NB4 (cell line): Measurements from ENCODE around the gene UBE2L5.

Experiments used
- DNase-seq: peaks from one replicate; pipeline ENCODE4 v3.0.0; 2010; ENCODE audit warnings: low read depth
- H3K4me3 ChIP-seq: one replicate; pipeline ENCODE4 v1.5.1; 2011; ENCODE audit warnings: mild to moderate bottlenecking, low read depth, low read length, moderate library complexity
- CTCF ChIP-seq: IDR thresholded peaks from one replicate; pipeline ENCODE4 v1.5.1; 2012; ENCODE audit warnings: low read depth, low read length
- MAX ChIP-seq: IDR thresholded peaks from 2 replicates; pipeline ENCODE4 v1.6.1; 2011; ENCODE audit warnings: low read depth, low read length
- MYC ChIP-seq: IDR thresholded peaks from 2 replicates; pipeline ENCODE4 v1.6.1; 2011; ENCODE audit warnings: low read depth, low read length
- POLR2A ChIP-seq: IDR thresholded peaks from 2 replicates; pipeline ENCODE4 v1.6.1; 2011; ENCODE audit warnings: mild to moderate bottlenecking; ENCODE audit not compliant: insufficient read length; ENCODE audit errors: extremely low read depth

The UBE2L5 gene

GRCh38 chr13:30378191-30378590 lies 44.1 kb upstream of the UBE2L5 start:
- no peak for DNase-seq
- H3K4me3 ChIP-seq: no peak overlapping the region
- TF ChIP-seq POLR2A (no peak), MAX (no peak), MYC (no peak), CTCF (no peak)

- no peak for TF ChIP-seq CTCF
- no peak for TF ChIP-seq MAX
- TF ChIP-seq MYC: no peak
- TF ChIP-seq POLR2A: no peak
- H3K4me3 ChIP-seq: no peak overlapping the region
- no peak for DNase-seq
Observed at GRCh38 chr13:30381049-30381448, 41.2 kb upstream of the UBE2L5 start.

GRCh38 chr13:30382836-30383525 lies 39.3 kb upstream of the UBE2L5 start:
- DNase-seq: no peak
- TF ChIP-seq MAX: no peak
- no peak for TF ChIP-seq POLR2A
- no peak for TF ChIP-seq CTCF
- no peak for TF ChIP-seq MYC
- no peak overlapping the region for H3K4me3 ChIP-seq

GRCh38 chr13:30388406-30389283 lies 33.6 kb upstream of the UBE2L5 start:
- DNase-seq: peak; percentile 80
- H3K4me3 ChIP-seq: peak overlapping the region; percentile 14
- TF ChIP-seq MYC (no peak), POLR2A (no peak), CTCF (no peak), MAX (no peak)

- DNase-seq: no peak
- no peak overlapping the region for H3K4me3 ChIP-seq
- TF ChIP-seq MYC: no peak
Observed at GRCh38 chr13:30391956-30392680, 30.2 kb upstream of the UBE2L5 start.

GRCh38 chr13:30392681-30393045 lies 29.6 kb upstream of the UBE2L5 start:
- TF ChIP-seq MAX: no peak
- TF ChIP-seq MYC: no peak
- TF ChIP-seq CTCF: no peak
- TF ChIP-seq POLR2A: no peak
- DNase-seq: no peak
- H3K4me3 ChIP-seq: no peak overlapping the region
